Measurements from ENCODE around the gene FARP1.
"Not testable (repeated sequence)": the region's sequence is repeated elsewhere in the genome, so short reads cannot be mapped to it uniquely, and the experiment has no call there.

The FARP1 gene

GRCh38 chr13:98409281-98409680, 266.4 kb downstream of the FARP1 start:
- no peak for DNase-seq

- no peak for DNase-seq
These were observed 267.7 kb downstream of the FARP1 start for GRCh38 chr13:98410612-98411011.

GRCh38 chr13:98411013-98411412, 268.1 kb downstream of the FARP1 start:
- no peak for DNase-seq

GRCh38 chr13:98411617-98412265, 268.8 kb downstream of the FARP1 start:
- DNase-seq: no peak

- DNase-seq: not testable (repeated sequence)
These were observed 270.4 kb downstream of the FARP1 start for GRCh38 chr13:98413278-98413677.

- DNase-seq: no peak
These were observed 270.9 kb downstream of the FARP1 start for GRCh38 chr13:98413796-98414195.

- no peak for DNase-seq
These were observed 272.6 kb downstream of the FARP1 start for GRCh38 chr13:98415326-98416070.

GRCh38 chr13:98416408-98416807, 273.5 kb downstream of the FARP1 start:
- DNase-seq: no peak

GRCh38 chr13:98419786-98420553, 277.1 kb downstream of the FARP1 start:
- no peak for DNase-seq

GRCh38 chr13:98420554-98421175, 277.8 kb downstream of the FARP1 start:
- no peak for DNase-seq

- DNase-seq: no peak
These were observed 279.2 kb downstream of the FARP1 start for GRCh38 chr13:98422046-98422445.

- no peak for DNase-seq
These were observed 280.5 kb downstream of the FARP1 start for GRCh38 chr13:98423417-98423816.

GRCh38 chr13:98427331-98427995, 284.6 kb downstream of the FARP1 start:
- DNase-seq: no peak

- DNase-seq: no peak
These were observed 285.5 kb downstream of the FARP1 start for GRCh38 chr13:98428256-98428966.

GRCh38 chr13:98429081-98429480, 286.2 kb downstream of the FARP1 start:
- no peak for DNase-seq

- no peak for DNase-seq
These were observed 286.6 kb downstream of the FARP1 start for GRCh38 chr13:98429531-98429930.

GRCh38 chr13:98429977-98430736, 287.3 kb downstream of the FARP1 start:
- DNase-seq: no peak

- DNase-seq: no peak
These were observed 289.7 kb downstream of the FARP1 start for GRCh38 chr13:98432638-98433037.

GRCh38 chr13:98433654-98434053, 290.8 kb downstream of the FARP1 start:
- no peak for DNase-seq

GRCh38 chr13:98434060-98434459, 291.2 kb downstream of the FARP1 start:
- DNase-seq: no peak

GRCh38 chr13:98435376-98435775, 292.5 kb downstream of the FARP1 start:
- no peak for DNase-seq

Data from stimulated activated CD4-positive, alpha-beta T cell treated with anti-CD3 and anti-CD28 coated beads, Interleukin-4, amount 100 ng/mL, for 1 hour (primary cell).